Muscle layer of colon (tissue), 2 donors: ENCODE measurements around the gene ACP4.
"Not testable (repeated sequence)": the region's sequence is repeated elsewhere in the genome, so short reads cannot be mapped to it uniquely, and the experiment has no call there.

Experiments
- H3K27ac ChIP-seq: one replicate; pipeline ENCODE4 v1.7.0; 2013; ENCODE audit warnings: low read depth, mild to moderate bottlenecking, low read length, moderate library complexity
- H3K27me3 ChIP-seq, 2 donors: one replicate each; pipeline ENCODE4 v1.7.0; 2013; ENCODE audit warnings: low read length in 2 of 2, mild to moderate bottlenecking in 2 of 2; ENCODE audit not compliant: insufficient read depth in 2 of 2, control insufficient read depth in 1 of 2
- H3K36me3 ChIP-seq: one replicate; pipeline ENCODE4 v1.7.0; 2013; ENCODE audit warnings: mild to moderate bottlenecking, low read length; ENCODE audit not compliant: insufficient read depth
- H3K4me1 ChIP-seq: one replicate; pipeline ENCODE4 v1.7.0; 2013; ENCODE audit warnings: mild to moderate bottlenecking, low read length; ENCODE audit not compliant: insufficient read depth
- H3K4me3 ChIP-seq, 2 donors: one replicate each; pipeline ENCODE4 v1.7.0; 2013; ENCODE audit warnings: low read length in 2 of 2, low read depth in 1 of 2, mild to moderate bottlenecking in 1 of 2, moderate library complexity in 1 of 2
- H3K9ac ChIP-seq: one replicate; pipeline ENCODE4 v1.7.0; 2013; ENCODE audit warnings: low read length
- H3K9me3 ChIP-seq: one replicate; pipeline ENCODE4 v1.7.0; 2013; ENCODE audit warnings: mild to moderate bottlenecking, low read length
- donor health status: abdominal sarcoma.
- donor health status: Adenocarcinoma of cecum.

The ACP4 gene, protein sequence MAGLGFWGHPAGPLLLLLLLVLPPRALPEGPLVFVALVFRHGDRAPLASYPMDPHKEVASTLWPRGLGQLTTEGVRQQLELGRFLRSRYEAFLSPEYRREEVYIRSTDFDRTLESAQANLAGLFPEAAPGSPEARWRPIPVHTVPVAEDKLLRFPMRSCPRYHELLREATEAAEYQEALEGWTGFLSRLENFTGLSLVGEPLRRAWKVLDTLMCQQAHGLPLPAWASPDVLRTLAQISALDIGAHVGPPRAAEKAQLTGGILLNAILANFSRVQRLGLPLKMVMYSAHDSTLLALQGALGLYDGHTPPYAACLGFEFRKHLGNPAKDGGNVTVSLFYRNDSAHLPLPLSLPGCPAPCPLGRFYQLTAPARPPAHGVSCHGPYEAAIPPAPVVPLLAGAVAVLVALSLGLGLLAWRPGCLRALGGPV

DNA sequence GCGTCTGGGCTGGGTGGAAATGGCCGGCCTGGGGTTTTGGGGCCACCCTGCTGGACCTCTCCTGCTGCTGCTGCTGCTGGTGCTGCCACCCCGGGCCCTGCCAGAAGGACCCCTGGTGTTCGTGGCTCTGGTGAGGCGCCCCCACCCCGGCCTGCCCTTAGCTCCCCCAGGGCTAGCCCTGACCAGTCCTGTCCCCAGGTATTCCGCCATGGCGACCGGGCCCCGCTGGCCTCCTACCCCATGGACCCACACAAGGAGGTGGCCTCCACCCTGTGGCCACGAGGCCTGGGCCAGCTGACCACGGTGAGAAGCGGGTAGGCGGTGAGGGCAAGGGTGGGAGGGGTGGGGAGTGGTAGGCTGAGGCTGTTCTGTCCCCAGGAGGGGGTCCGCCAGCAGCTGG, at the start of gene ACP4:
ACP4 (plus strand) TSS at position 20 of the 400 bp plus-strand sequence; CDS start at position 20, 0 bp downstream.
- H3K9ac ChIP-seq: no peak within 1 kb of the TSS
- H3K27me3 ChIP-seq: peaks cover 0 to 8% of the 10 kb centered on the region in 2 donors
- H3K36me3 ChIP-seq: no peaks in the 10 kb centered on the region
- H3K27ac ChIP-seq: no peak within 1 kb of the TSS
- no peaks in the 10 kb centered on the region for H3K4me1 ChIP-seq
- no peaks in the 10 kb centered on the region for H3K9me3 ChIP-seq
- no peak within 1 kb of the TSS for H3K4me3 ChIP-seq

DNA sequence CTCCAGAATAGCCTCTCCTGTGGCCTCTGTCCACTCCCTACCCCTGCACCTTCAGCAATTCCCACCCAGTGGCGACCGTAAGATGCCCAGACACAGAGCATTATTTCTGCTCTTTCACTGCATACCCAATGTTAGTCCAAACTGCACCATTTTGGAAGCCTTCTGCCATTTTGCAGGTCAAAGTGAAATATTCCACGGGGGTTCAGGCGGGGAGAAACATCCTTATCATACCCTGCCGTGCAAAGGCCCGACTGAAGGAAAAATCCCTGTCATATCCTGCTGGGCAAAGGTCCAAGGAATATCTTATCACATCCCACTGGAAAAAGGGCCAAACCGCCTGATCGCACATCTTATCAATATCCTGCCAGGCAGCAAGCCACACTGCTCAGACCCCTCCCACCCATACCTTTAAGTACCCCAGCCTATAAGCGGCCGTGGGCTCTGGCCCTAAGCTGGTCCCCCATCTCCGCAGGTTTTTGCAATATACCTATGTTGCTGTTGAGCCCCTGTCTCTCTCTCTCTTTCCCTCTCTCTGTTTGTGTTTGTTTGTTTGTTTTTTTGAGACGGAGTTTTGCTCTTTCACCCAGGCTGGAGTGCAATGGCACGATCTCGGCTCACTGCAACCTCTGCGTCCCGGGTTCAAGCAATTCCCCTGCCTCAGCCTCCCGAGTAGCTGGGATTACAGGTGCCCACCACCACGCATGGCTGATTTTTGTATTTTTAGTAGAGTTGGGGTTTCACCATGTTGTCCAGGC, 48.9 kb upstream of the ACP4 start:
- Histone ChIP-seq H3K9me3 (no peaks in the 10 kb centered on the region), H3K27me3 (peaks cover 0 to 6% of the 10 kb centered on the region in 2 donors), H3K27ac (no peak overlapping the region), H3K4me1 (no peaks in the 10 kb centered on the region), H3K36me3 (no peaks in the 10 kb centered on the region), H3K4me3 (no peak overlapping the region), H3K9ac (no peak overlapping the region)

DNA sequence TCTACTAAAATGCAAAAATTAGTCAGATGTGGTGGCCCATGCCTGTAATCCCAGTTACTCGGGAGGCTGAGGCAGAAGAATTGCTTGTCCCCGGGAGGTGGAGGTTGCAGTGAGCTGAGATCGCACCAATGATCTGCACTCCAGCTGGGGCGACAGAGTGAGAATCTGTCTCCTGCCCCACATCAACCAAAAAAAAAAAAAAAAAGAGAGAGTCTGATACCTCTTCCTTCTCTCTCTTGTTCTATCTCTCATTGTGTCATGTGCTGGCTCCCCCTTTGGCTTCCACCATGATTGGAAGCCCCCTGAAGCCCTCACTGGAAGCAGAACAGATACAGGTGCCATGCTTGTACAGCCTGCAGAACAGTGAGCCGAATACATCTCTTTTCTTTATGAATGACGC, 46.7 kb upstream of the ACP4 start:
- H3K9ac ChIP-seq: no peak overlapping the region
- no peak overlapping the region for H3K27ac ChIP-seq
- no peak overlapping the region for H3K4me3 ChIP-seq
- H3K4me1 ChIP-seq: no peaks in the 10 kb centered on the region
- no peaks in the 10 kb centered on the region for H3K9me3 ChIP-seq
- peaks cover 0 to 6% of the 10 kb centered on the region in 2 donors for H3K27me3 ChIP-seq
- H3K36me3 ChIP-seq: no peaks in the 10 kb centered on the region

DNA sequence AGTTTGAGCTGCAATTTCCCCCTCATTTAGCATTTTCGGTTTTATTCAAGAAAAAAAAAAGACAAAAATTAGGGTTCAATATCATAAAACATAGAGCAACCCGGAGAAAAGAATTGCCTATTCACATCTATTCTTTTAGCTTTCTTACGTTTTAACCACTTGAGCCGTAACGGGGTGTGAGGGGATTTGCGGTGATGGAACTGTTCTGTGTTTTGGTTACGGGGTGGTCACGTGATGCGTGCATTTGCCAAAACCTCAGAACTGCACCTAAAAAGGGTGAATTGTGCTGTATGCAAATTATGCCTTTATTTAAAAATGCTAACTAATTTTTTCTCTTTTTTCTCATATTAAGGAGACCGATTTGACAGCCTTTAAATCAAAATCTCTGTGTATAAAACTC, 45.0 kb upstream of the ACP4 start:
- no peaks in the 10 kb centered on the region for H3K27me3 ChIP-seq
- no peaks in the 10 kb centered on the region for H3K9me3 ChIP-seq

DNA sequence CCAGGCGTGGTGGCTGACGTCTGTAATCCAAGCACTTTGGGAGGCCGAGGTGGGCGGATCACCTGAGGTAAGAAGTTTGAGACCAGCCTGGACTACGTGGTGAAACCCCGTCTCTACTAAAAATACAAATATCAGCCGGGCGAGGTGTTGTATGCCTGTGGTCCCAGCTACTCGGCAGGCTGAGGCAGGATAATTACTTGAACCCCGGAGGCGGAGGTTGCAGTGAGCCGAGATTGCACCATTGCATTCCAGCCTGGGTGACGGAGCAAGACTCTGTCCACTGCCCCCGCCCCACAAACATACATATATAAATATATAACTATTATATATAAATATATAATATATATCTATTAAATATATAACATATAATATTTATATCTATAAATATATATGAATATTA, 43.1 kb upstream of the ACP4 start:
- H3K9me3 ChIP-seq, H3K36me3 ChIP-seq, H3K4me1 ChIP-seq, H3K27ac ChIP-seq, H3K27me3 ChIP-seq, H3K4me3 ChIP-seq, H3K9ac ChIP-seq: not testable (repeated sequence)

More for the DNA sequence above, 45.0 kb upstream of the ACP4 start:
- H3K36me3 ChIP-seq: no peaks in the 10 kb centered on the region
- H3K4me1 ChIP-seq: no peaks in the 10 kb centered on the region
- H3K4me3 ChIP-seq: no peak overlapping the region
- no peak overlapping the region for H3K27ac ChIP-seq
- no peak overlapping the region for H3K9ac ChIP-seq

DNA sequence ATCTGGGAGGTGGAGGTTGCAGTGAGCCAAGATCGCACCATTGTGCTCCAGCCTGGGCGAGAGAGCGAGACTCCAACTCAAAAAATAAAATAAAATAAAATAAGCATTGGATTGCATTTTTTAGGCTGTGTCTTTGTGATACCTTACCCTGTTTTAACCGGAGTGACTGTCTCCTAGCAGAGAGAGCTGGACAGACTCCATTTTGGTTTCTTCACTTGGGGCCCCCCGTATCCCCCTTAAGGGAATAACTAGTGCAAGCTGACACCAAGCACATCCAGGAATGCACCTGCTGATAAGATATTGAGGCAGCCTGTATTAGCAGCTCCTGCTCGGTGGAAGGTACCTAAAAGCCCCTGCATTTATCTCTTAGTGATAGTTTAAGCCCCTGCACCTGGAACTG, 40.7 kb upstream of the ACP4 start:
- Histone ChIP-seq H3K27ac (no peak overlapping the region), H3K4me3 (no peak overlapping the region), H3K4me1 (no peaks in the 10 kb centered on the region), H3K36me3 (no peaks in the 10 kb centered on the region), H3K9ac (no peak overlapping the region), H3K27me3 (no peaks in the 10 kb centered on the region), H3K9me3 (no peaks in the 10 kb centered on the region)

DNA sequence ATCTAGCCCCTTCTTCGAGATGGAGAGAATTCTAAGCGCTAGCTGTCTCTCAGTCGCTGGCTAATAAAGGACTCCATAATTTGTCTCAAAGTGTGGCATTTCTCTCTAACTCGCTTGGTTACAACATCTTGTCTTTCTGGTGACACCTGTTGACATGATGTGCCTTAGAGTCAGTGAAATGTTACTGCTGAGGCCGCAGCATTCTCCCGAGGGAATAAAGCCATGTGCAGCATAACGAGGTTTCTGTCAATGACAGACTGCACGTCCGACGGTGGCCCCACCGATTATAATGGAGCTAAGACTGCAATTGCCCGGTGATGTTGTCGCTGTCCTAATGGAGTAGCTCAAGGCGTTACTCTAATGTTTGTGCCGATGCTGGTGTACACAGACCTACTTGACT, 40.2 kb upstream of the ACP4 start:
- no peak overlapping the region for H3K4me3 ChIP-seq
- no peak overlapping the region for H3K27ac ChIP-seq
- H3K27me3 ChIP-seq: no peaks in the 10 kb centered on the region
- no peak overlapping the region for H3K9ac ChIP-seq
- no peaks in the 10 kb centered on the region for H3K36me3 ChIP-seq
- no peaks in the 10 kb centered on the region for H3K4me1 ChIP-seq
- no peaks in the 10 kb centered on the region for H3K9me3 ChIP-seq

DNA sequence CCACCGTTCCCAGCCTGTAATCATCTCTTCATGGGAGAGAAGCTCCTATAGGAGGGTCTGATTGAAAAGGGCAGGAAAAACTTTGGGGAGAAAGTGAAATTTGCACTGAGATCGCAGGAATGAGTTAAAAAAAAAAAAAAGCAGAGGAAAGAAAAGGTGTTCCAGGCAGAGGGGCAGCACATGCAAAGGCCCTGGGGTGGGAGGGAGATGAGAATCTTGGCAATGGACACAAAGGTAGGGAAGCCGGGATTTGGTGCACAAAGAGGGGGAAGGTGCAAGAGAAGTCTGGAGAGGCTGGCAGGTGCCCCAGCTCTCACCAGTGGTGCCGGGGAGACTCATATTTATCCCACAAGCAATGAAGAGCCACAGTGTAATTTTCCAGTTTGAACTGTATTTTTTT, 36.3 kb upstream of the ACP4 start:
- Histone ChIP-seq H3K4me1 (no peaks in the 10 kb centered on the region), H3K36me3 (no peaks in the 10 kb centered on the region), H3K9me3 (no peaks in the 10 kb centered on the region), H3K4me3 (no peak overlapping the region), H3K27me3 (no peaks in the 10 kb centered on the region), H3K27ac (no peak overlapping the region), H3K9ac (no peak overlapping the region)

DNA sequence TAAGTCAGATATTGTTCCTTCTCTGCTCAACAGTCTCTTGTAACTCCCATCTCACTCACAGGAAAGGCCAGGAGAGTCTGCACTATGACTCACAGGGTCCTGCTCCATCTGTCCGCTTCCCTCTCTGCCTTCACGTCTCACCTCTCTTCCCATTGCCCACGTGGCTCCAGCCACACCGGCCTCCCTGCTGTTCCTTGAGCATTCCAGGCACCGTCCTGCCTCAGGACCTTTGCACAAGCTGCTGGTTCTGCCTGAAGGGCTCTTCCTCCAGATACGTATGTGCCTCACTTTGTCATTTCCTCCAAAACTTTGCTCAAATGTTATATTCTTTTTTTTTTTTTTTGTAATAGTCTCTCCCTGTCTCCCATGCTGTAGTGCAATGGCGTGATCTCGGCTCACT, 34.0 kb upstream of the ACP4 start:
- H3K4me1 ChIP-seq, H3K9me3 ChIP-seq, H3K27me3 ChIP-seq, H3K27ac ChIP-seq, H3K9ac ChIP-seq, H3K36me3 ChIP-seq, H3K4me3 ChIP-seq: not testable (repeated sequence)

DNA sequence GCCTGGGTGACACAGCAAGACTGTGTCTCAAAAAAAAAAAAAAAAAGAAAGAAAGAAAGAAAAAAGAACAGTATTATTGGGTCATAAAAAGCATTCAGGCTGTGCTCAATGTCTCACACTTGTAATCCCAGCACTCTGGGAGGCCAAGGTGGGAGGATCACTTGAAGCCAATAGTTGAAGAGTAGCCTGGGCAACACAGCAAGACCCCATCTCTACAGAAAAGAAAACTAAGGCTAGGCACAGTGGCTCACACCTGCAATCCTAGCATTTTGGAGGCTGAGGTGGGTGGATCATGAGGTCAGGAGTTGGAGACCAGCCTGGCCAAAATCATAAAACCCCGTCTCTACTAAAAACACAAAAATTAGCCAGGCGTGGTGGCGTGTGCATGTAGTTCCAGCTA, 32.6 kb upstream of the ACP4 start:
- H3K4me3 ChIP-seq, H3K9ac ChIP-seq, H3K9me3 ChIP-seq, H3K27me3 ChIP-seq, H3K27ac ChIP-seq, H3K36me3 ChIP-seq, H3K4me1 ChIP-seq: not testable (repeated sequence)

DNA sequence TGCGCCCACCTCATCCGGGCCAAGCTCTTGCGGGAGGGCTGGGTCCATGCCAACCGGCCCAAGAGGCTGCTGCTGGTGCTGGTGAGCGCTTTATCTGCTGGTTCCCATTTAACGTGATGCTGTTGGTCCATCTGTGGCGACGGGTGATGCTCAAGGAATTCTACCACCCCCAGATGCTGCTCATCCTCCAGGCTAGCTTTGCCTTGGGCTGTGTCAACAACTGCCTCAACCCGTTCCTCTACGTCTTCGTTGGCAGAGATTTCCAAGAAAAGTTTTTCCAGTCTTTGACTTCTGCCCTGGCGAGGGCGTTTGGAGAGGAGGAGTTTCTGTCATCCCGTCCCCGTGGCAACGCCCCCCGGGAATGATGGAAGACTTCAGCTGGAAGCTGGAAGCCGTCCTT, 31.1 kb upstream of the ACP4 start:
- H3K9me3 ChIP-seq, H3K36me3 ChIP-seq, H3K4me1 ChIP-seq, H3K9ac ChIP-seq, H3K27me3 ChIP-seq, H3K4me3 ChIP-seq, H3K27ac ChIP-seq: not testable (repeated sequence)

DNA sequence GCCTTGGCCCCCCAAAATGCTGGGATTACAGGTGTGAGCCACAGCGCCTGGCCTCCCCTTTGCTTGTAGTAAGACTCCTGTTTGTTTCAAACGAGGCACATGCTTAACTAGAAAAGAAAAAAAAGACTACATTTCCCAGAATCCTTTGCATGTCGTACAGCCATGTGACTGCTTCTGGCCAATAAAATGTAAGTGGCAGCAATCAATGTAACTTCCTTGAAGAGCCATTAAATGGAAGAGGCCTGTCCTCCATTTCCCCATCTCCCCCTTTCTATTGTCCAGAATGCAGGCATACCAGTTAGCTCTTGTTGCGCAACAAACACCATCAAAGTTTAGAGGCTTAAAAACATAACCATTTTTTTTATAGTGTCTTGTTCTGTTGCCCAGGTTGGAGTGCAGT, 30.3 kb upstream of the ACP4 start:
- no peak overlapping the region for H3K27ac ChIP-seq
- no peak overlapping the region for H3K4me3 ChIP-seq
- no peaks in the 10 kb centered on the region for H3K36me3 ChIP-seq
- H3K9ac ChIP-seq: no peak overlapping the region
- H3K27me3 ChIP-seq: no peaks in the 10 kb centered on the region
- H3K9me3 ChIP-seq: no peaks in the 10 kb centered on the region
- no peaks in the 10 kb centered on the region for H3K4me1 ChIP-seq
